Psoas muscle (tissue), 8 donors: ENCODE results near the gene NR2C2. TPM values are rescaled to one million over a fixed set of nuclear protein-coding genes. Genes with fewer than 3 reads are reported as not detected.

Experiments
- ATAC-seq, 4 donors: fragments of 200-7000 bp; cut with Tn5 transposase; one replicate each; pipeline ENCODE4 v1.9.1; 2020; ENCODE audit warnings: moderate library complexity in 3 of 4, mild to moderate bottlenecking in 2 of 4
- DNase-seq, 2 donors: peaks; one replicate each; pipeline ENCODE4 v3.0.0-alpha.2; 2020
- H3K27ac ChIP-seq: fragments of 200-600 bp; one replicate; pipeline ENCODE4 v1.8.0; 2022
- H3K27me3 ChIP-seq, 3 donors: fragments of 200-600 bp in 1 of 3; one replicate each; pipeline versions ENCODE4 v1.6.1 to v1.8.0; 2013 to 2022; ENCODE audit warnings: low read length in 2 of 3, mild to moderate bottlenecking in 2 of 3, moderate library complexity in 1 of 3; ENCODE audit not compliant: insufficient read depth in 3 of 3
- H3K36me3 ChIP-seq, 2 donors: fragments of 200-600 bp in 1 of 2; one replicate each; pipeline versions ENCODE4 v1.6.1 to v1.8.0; 2013 to 2022; ENCODE audit warnings: low read depth in 1 of 2, mild to moderate bottlenecking in 1 of 2, moderate library complexity in 1 of 2; ENCODE audit not compliant: insufficient read depth in 1 of 2
- H3K4me1 ChIP-seq: fragments of 200-600 bp; one replicate; pipeline ENCODE4 v1.8.0; 2022
- H3K4me3 ChIP-seq: fragments of 200-600 bp; one replicate; pipeline ENCODE4 v1.8.0; 2022; ENCODE audit warnings: mild to moderate bottlenecking
- H3K9me3 ChIP-seq: fragments of 200-600 bp; one replicate; pipeline ENCODE4 v1.8.0; 2022
- CTCF ChIP-seq: fragments of 200-600 bp; IDR thresholded peaks from one replicate; pipeline ENCODE4 v1.8.0; 2022; ENCODE audit warnings: antibody characterized with exemption
- WGBS, 3 donors: extraction: QIAGEN DNeasy Blood & Tissue Kit; methylation state at CpG; one replicate each; pipeline versions ENCODE4 v1.1.6 to v1.1.7; 2013; 5-methylcytosine and 5-hydroxymethylcytosine counted together
- intact Hi-C, 2 donors: fragments of 100-400 bp; cut with DNase I; formaldehyde crosslinking; loops; one replicate each; pipeline versions ENCODE4 v1.11.0 to v1.14.2; 2022
- polyA plus RNA-seq, 3 donors: library from polyadenylated mRNA; stranded (reverse); fragments of 200-250 nt; gene quantifications; one replicate each; pipeline ENCODE4 v1.2.3, GENCODE V29; 2013
- total RNA-seq, 4 donors: library from RNA; stranded (reverse); fragmentation: NEBNext Ultra II Directional in 2 of 4; extraction: Animal tissue kit (Norgen Biotek cat#: 25700) in 2 of 4; gene quantifications; one replicate each; pipeline versions ENCODE4 v1.2.1 to v1.2.4, GENCODE V29; 2021 to 2023
- donor health status: healthy with polysubstance abuse.
- donor health status: DM: no; HTN: no; CAD: no; lungs with moderate emphysema.
- donor health status: Bipolar disorder and iron deficiency.
- donor health status: healthy.
- donor health status: DM: yes; HTN: yes; CAD: no.
- donor health status: DM: no; HTN: no; CAD: no.
- donor health status: DM: no; HTN: no; CAD: no.
- donor health status: DM: yes; HTN: yes; CAD: no.

NR2C2 gene
- total and polyA plus RNA-seq, 7 donors, result 8.7 to 37.1 (median 28.3) TPM

GRCh38 chr3:14959359-14959943 is 12.1 kb downstream of the NR2C2 start:
- ATAC-seq (no peak), DNase-seq (no peak)
- 79 to 84% (median 84%) methylated on average over 2 of the region's 2 CpGs for WGBS, 3 donors
- Histone ChIP-seq H3K4me3 (no peak overlapping the region), H3K27ac (no peak overlapping the region), H3K4me1 (peaks cover 30% of the 10 kb centered on the region), H3K36me3 (peaks cover 0 to 19% of the 10 kb centered on the region in 2 donors), H3K9me3 (no peaks in the 10 kb centered on the region), H3K27me3 (no peaks in the 10 kb centered on the region)
- TF ChIP-seq CTCF, result no peak
- intact Hi-C loops, result no loop called here

- peak in 2 of 4 donors; percentile 56 to 66 for ATAC-seq
- intact Hi-C loops, result no loop called here
- H3K27ac ChIP-seq, result no peak overlapping the region
- no peak overlapping the region for H3K4me3 ChIP-seq
- WGBS, 3 donors, result 94 to 97% (median 96%) methylated on average over 5 of the region's 5 CpGs
- H3K4me1 ChIP-seq, result peaks cover 8% of the 10 kb centered on the region
- TF ChIP-seq CTCF, result no peak
- H3K36me3 ChIP-seq, result peaks cover 0 to 40% of the 10 kb centered on the region in 2 donors
- H3K27me3 ChIP-seq, result no peaks in the 10 kb centered on the region
- peaks cover 7% of the 10 kb centered on the region for H3K9me3 ChIP-seq
- no peak for DNase-seq
These were observed 15.4 kb downstream of the NR2C2 start for GRCh38 chr3:14962762-14963161.

GRCh38 chr3:14967285-14967684 is 19.9 kb downstream of the NR2C2 start:
- Histone ChIP-seq H3K27me3 (no peaks in the 10 kb centered on the region), H3K27ac (no peak overlapping the region), H3K4me3 (no peak overlapping the region), H3K36me3 (peaks cover 0 to 30% of the 10 kb centered on the region in 2 donors), H3K4me1 (peaks cover 5% of the 10 kb centered on the region), H3K9me3 (peaks cover 7% of the 10 kb centered on the region)
- TF ChIP-seq CTCF, result no peak
- no peak for ATAC-seq
- intact Hi-C loops, result no loop called here
- no peak for DNase-seq
- 45 to 60% (median 56%) methylated on average over 1 of the region's 1 CpG for WGBS, 3 donors

- WGBS, 3 donors, result 87 to 94% (median 91%) methylated on average over 1 of the region's 1 CpG
- H3K4me1 ChIP-seq, result no peaks in the 10 kb centered on the region
- H3K36me3 ChIP-seq, result peaks cover 0 to 45% of the 10 kb centered on the region in 2 donors
- H3K4me3 ChIP-seq, result no peak overlapping the region
- no peak for DNase-seq
- no peak for ATAC-seq
- H3K9me3 ChIP-seq, result peaks cover 7% of the 10 kb centered on the region
- intact Hi-C loops, result no loop called here
- H3K27ac ChIP-seq, result no peak overlapping the region
- no peak for TF ChIP-seq CTCF
- no peaks in the 10 kb centered on the region for H3K27me3 ChIP-seq
These were observed 22.3 kb downstream of the NR2C2 start for GRCh38 chr3:14969671-14970070.

GRCh38 chr3:14976317-14976716 is 28.9 kb downstream of the NR2C2 start:
- no peaks in the 10 kb centered on the region for H3K27me3 ChIP-seq
- peaks cover 0 to 24% of the 10 kb centered on the region in 2 donors for H3K36me3 ChIP-seq
- no peak for DNase-seq
- ATAC-seq, result no peak
- no peak overlapping the region for H3K4me3 ChIP-seq
- no peaks in the 10 kb centered on the region for H3K9me3 ChIP-seq
- H3K4me1 ChIP-seq, result peaks cover 6% of the 10 kb centered on the region
- WGBS, 3 donors, result 57 to 81% (median 63%) methylated on average over 1 of the region's 1 CpG
- H3K27ac ChIP-seq, result no peak overlapping the region
- TF ChIP-seq CTCF, result no peak
- intact Hi-C loops, result no loop called here
